ENCODE results near the gene TNS1.

TNS1 gene

GRCh38 chr2:217899231-217900009, 103.4 kb downstream of the TNS1 start:
- peak; percentile 84 for DNase-seq (ENCODE audit: low read depth, low spot score)

- peak; percentile 34 for DNase-seq (ENCODE audit: low read depth, low spot score)
Observed at GRCh38 chr2:217897816-217898806, 104.7 kb downstream of the TNS1 start.

GRCh38 chr2:217897091-217897715, 105.6 kb downstream of the TNS1 start:
- DNase-seq (ENCODE audit: low read depth, low spot score), result no peak

GRCh38 chr2:217895070-217895635, 107.6 kb downstream of the TNS1 start:
- no peak for DNase-seq (ENCODE audit: low read depth, low spot score)

- no peak for DNase-seq (ENCODE audit: low read depth, low spot score)
Observed at GRCh38 chr2:217893440-217893839, 109.4 kb downstream of the TNS1 start.

GRCh38 chr2:217892560-217892959, 110.2 kb downstream of the TNS1 start:
- no peak for DNase-seq (ENCODE audit: low read depth, low spot score)

- DNase-seq (ENCODE audit: low read depth, low spot score), result peak; percentile 77
Observed at GRCh38 chr2:217890445-217890844, 112.3 kb downstream of the TNS1 start.

- no peak for DNase-seq (ENCODE audit: low read depth, low spot score)
Observed at GRCh38 chr2:217889656-217890055, 113.1 kb downstream of the TNS1 start.

GRCh38 chr2:217887841-217888701, 114.7 kb downstream of the TNS1 start:
- no peak for DNase-seq (ENCODE audit: low read depth, low spot score)

GRCh38 chr2:217886720-217887309, 116.0 kb downstream of the TNS1 start:
- DNase-seq (ENCODE audit: low read depth, low spot score), result peak; percentile 81

GRCh38 chr2:217886091-217886490, 116.7 kb downstream of the TNS1 start:
- DNase-seq (ENCODE audit: low read depth, low spot score), result no peak

GRCh38 chr2:217884985-217885384, 117.8 kb downstream of the TNS1 start:
- no peak for DNase-seq (ENCODE audit: low read depth, low spot score)

GRCh38 chr2:217880891-217881290, 121.9 kb downstream of the TNS1 start:
- no peak for DNase-seq (ENCODE audit: low read depth, low spot score)

- DNase-seq (ENCODE audit: low read depth, low spot score), result no peak
Observed at GRCh38 chr2:217880287-217880889, 122.4 kb downstream of the TNS1 start.

- no peak for DNase-seq (ENCODE audit: low read depth, low spot score)
Observed at GRCh38 chr2:217878915-217879590, 123.7 kb downstream of the TNS1 start.

- no peak for DNase-seq (ENCODE audit: low read depth, low spot score)
Observed at GRCh38 chr2:217877866-217878265, 124.9 kb downstream of the TNS1 start.

GRCh38 chr2:217876253-217876570, 126.6 kb downstream of the TNS1 start:
- DNase-seq (ENCODE audit: low read depth, low spot score), result no peak

- no peak for DNase-seq (ENCODE audit: low read depth, low spot score)
Observed at GRCh38 chr2:217875556-217876252, 127.1 kb downstream of the TNS1 start.

GRCh38 chr2:217875138-217875537, 127.7 kb downstream of the TNS1 start:
- no peak for DNase-seq (ENCODE audit: low read depth, low spot score)
